ENCODE data around the gene DDX56.
A peak's percentile ranks its signal among the peaks of the same experiment; 100 is the strongest.
"Not testable (repeated sequence)": the region's sequence is repeated elsewhere in the genome, so short reads cannot be mapped to it uniquely, and the experiment has no call there.

DDX56 gene

DNA sequence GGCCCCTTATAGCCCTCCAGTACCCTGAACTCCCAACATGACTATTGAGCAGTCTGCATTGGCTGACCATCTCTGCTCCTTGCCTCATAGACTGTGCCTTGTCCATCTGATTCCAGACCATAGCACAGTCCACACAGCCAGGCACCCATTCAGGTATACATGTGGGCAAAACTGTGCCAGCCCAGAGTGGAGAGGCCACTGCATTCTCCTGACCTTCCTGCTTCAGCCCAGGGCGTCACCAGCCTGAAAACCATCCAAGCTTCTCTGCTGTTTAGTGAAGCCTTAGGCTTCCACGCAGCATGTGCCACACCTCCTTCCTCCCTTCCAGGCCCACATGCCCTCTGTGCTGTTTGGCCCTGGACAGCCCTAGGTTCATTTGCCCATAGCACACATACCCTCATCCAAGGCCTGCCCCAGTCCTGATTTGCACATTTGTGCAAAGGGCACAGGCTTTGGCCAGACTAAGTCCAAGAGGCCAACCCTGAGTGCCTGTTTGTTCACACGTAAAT is 10.5 kb downstream of the DDX56 start:
- Histone ChIP-seq H2AK5ac (ENCODE audit: low read length) (no peak overlapping the region), H3K79me1 (ENCODE audit: low read length) (peaks cover 8% of the 10 kb centered on the region), H3K4me3 (ENCODE audit: low read length) (no peak overlapping the region), H2BK15ac (replicated peaks; ENCODE audit: low read depth) (no peak overlapping the region), H3K4me2 (ENCODE audit: low read length) (no peak overlapping the region), H4K5ac (ENCODE audit: low read length) (no peak overlapping the region), H3K9ac (ENCODE audit: low read length) (no peak overlapping the region), H3K23ac (ENCODE audit: low read length) (no peak overlapping the region), H3K27me3 (ENCODE audit: insufficient read depth, low read length, poor library complexity) (no peaks in the 10 kb centered on the region), H3K56ac (ENCODE audit: low read length) (no peak overlapping the region), H3K27ac (ENCODE audit: low read depth, low read length) (no peak overlapping the region), H3K4ac (ENCODE audit: low read depth, low read length) (no peak overlapping the region), H2BK5ac (ENCODE audit: low read length) (no peak overlapping the region), H2BK120ac (ENCODE audit: low read depth, low read length) (no peak overlapping the region), H3K36me3 (ENCODE audit: control insufficient read depth, insufficient read depth, low read length) (peaks cover 21% of the 10 kb centered on the region), H4K8ac (ENCODE audit: low read depth, low read length) (no peak overlapping the region), H3K18ac (ENCODE audit: low read length) (no peak overlapping the region), H3K4me1 (ENCODE audit: control insufficient read depth, low read depth, low read length) (no peaks in the 10 kb centered on the region), H3K79me2 (ENCODE audit: control insufficient read depth, insufficient read depth, low read length) (no peaks in the 10 kb centered on the region)
- no CpG with 5 or more reads among the region's 3 CpGs for WGBS (ENCODE audit: extremely low coverage, insufficient coverage, low lambda C conversion rate)
- no peak for DNase-seq

GRCh38 chr7:44562622-44562962 is 11.1 kb downstream of the DDX56 start:
- H3K4me3 ChIP-seq (ENCODE audit: low read length); H3K9ac ChIP-seq (ENCODE audit: low read length); H3K56ac ChIP-seq (ENCODE audit: low read length); H3K79me2 ChIP-seq (ENCODE audit: control insufficient read depth, insufficient read depth, low read length); H3K4me2 ChIP-seq (ENCODE audit: low read length); H3K23ac ChIP-seq (ENCODE audit: low read length); H4K5ac ChIP-seq (ENCODE audit: low read length); H2BK120ac ChIP-seq (ENCODE audit: low read depth, low read length); DNase-seq; H2AK5ac ChIP-seq (ENCODE audit: low read length); H2BK5ac ChIP-seq (ENCODE audit: low read length); H3K18ac ChIP-seq (ENCODE audit: low read length); H2BK15ac ChIP-seq (replicated peaks; ENCODE audit: low read depth); H3K27me3 ChIP-seq (ENCODE audit: insufficient read depth, low read length, poor library complexity); H3K4me1 ChIP-seq (ENCODE audit: control insufficient read depth, low read depth, low read length); H3K79me1 ChIP-seq (ENCODE audit: low read length); H3K4ac ChIP-seq (ENCODE audit: low read depth, low read length); H4K8ac ChIP-seq (ENCODE audit: low read depth, low read length); H3K27ac ChIP-seq (ENCODE audit: low read depth, low read length): not testable (repeated sequence)
- H3K36me3 ChIP-seq (ENCODE audit: control insufficient read depth, insufficient read depth, low read length): peaks cover 18% of the 10 kb centered on the region
- no CpG with 5 or more reads among the region's 8 CpGs for WGBS (ENCODE audit: extremely low coverage, insufficient coverage, low lambda C conversion rate)

DNA sequence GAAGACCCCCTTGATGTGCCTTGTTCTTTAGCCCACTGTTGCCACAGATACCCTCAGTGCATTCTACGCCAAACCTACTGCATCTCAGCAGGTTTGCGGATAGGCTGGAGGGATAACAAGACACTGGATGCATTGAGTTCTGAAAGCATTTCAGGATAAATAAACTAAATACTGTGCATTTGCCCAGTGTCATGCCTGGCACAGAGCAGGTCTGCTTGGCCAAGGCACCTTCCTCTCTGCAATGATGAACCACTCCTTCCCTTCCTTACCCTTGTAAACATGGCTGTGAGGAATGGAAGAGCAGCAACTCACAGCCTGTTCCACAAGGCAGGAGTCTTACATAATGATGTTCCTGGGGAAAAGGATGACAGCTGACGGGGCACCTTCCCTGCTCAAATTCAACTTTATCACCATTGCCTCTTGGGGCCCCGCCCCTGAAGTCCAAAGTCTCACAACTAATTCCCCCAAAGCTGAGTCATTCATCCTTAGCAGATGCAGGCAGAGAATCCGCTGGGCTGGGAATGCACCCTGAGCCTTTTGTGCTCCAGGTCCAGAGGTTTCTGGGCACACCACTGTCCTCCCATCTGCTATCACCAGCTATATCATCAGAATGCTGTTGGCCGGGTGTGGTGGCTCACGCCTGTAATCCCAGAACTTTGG is 11.6 kb downstream of the DDX56 start:
- no peak overlapping the region for H3K56ac ChIP-seq (ENCODE audit: low read length)
- no peaks in the 10 kb centered on the region for H3K79me2 ChIP-seq (ENCODE audit: control insufficient read depth, insufficient read depth, low read length)
- no peak overlapping the region for H2BK5ac ChIP-seq (ENCODE audit: low read length)
- no peak overlapping the region for H3K9ac ChIP-seq (ENCODE audit: low read length)
- H2AK5ac ChIP-seq (ENCODE audit: low read length): no peak overlapping the region
- H4K8ac ChIP-seq (ENCODE audit: low read depth, low read length): no peak overlapping the region
- no peaks in the 10 kb centered on the region for H3K27me3 ChIP-seq (ENCODE audit: insufficient read depth, low read length, poor library complexity)
- H2BK15ac ChIP-seq (replicated peaks; ENCODE audit: low read depth): no peak overlapping the region
- no peak overlapping the region for H3K27ac ChIP-seq (ENCODE audit: low read depth, low read length)
- no peak overlapping the region for H3K23ac ChIP-seq (ENCODE audit: low read length)
- H3K4me2 ChIP-seq (ENCODE audit: low read length): no peak overlapping the region
- no peak overlapping the region for H2BK120ac ChIP-seq (ENCODE audit: low read depth, low read length)
- no peak overlapping the region for H3K18ac ChIP-seq (ENCODE audit: low read length)
- peak; percentile 62 for DNase-seq
- no CpG with 5 or more reads among the region's 7 CpGs for WGBS (ENCODE audit: extremely low coverage, insufficient coverage, low lambda C conversion rate)
- H3K4me1 ChIP-seq (ENCODE audit: control insufficient read depth, low read depth, low read length): no peaks in the 10 kb centered on the region
- H3K4me3 ChIP-seq (ENCODE audit: low read length): no peak overlapping the region
- peaks cover 15% of the 10 kb centered on the region for H3K36me3 ChIP-seq (ENCODE audit: control insufficient read depth, insufficient read depth, low read length)
- H3K79me1 ChIP-seq (ENCODE audit: low read length): peaks cover 8% of the 10 kb centered on the region
- H3K4ac ChIP-seq (ENCODE audit: low read depth, low read length): no peak overlapping the region
- H4K5ac ChIP-seq (ENCODE audit: low read length): no peak overlapping the region

GRCh38 chr7:44561481-44561880 is 12.2 kb downstream of the DDX56 start:
- no peak overlapping the region for H3K4me3 ChIP-seq (ENCODE audit: low read length)
- H3K23ac ChIP-seq (ENCODE audit: low read length): no peak overlapping the region
- no peak overlapping the region for H2BK15ac ChIP-seq (replicated peaks; ENCODE audit: low read depth)
- no peaks in the 10 kb centered on the region for H3K27me3 ChIP-seq (ENCODE audit: insufficient read depth, low read length, poor library complexity)
- DNase-seq: no peak
- H3K79me2 ChIP-seq (ENCODE audit: control insufficient read depth, insufficient read depth, low read length): no peaks in the 10 kb centered on the region
- no peak overlapping the region for H3K4ac ChIP-seq (ENCODE audit: low read depth, low read length)
- H3K56ac ChIP-seq (ENCODE audit: low read length): no peak overlapping the region
- no peak overlapping the region for H3K18ac ChIP-seq (ENCODE audit: low read length)
- H4K8ac ChIP-seq (ENCODE audit: low read depth, low read length): no peak overlapping the region
- H3K36me3 ChIP-seq (ENCODE audit: control insufficient read depth, insufficient read depth, low read length): peaks cover 15% of the 10 kb centered on the region
- WGBS (ENCODE audit: extremely low coverage, insufficient coverage, low lambda C conversion rate): no CpG with 5 or more reads among the region's 6 CpGs
- H3K9ac ChIP-seq (ENCODE audit: low read length): no peak overlapping the region
- no peak overlapping the region for H2AK5ac ChIP-seq (ENCODE audit: low read length)
- H2BK5ac ChIP-seq (ENCODE audit: low read length): no peak overlapping the region
- H4K5ac ChIP-seq (ENCODE audit: low read length): no peak overlapping the region
- no peak overlapping the region for H3K27ac ChIP-seq (ENCODE audit: low read depth, low read length)
- H3K4me1 ChIP-seq (ENCODE audit: control insufficient read depth, low read depth, low read length): no peaks in the 10 kb centered on the region
- no peak overlapping the region for H3K4me2 ChIP-seq (ENCODE audit: low read length)
- no peak overlapping the region for H2BK120ac ChIP-seq (ENCODE audit: low read depth, low read length)
- peaks cover 8% of the 10 kb centered on the region for H3K79me1 ChIP-seq (ENCODE audit: low read length)

- no peak overlapping the region for H3K27ac ChIP-seq (ENCODE audit: low read depth, low read length)
- no peak overlapping the region for H3K18ac ChIP-seq (ENCODE audit: low read length)
- no peak overlapping the region for H3K9ac ChIP-seq (ENCODE audit: low read length)
Observed at GRCh38 chr7:44559485-44559884, 14.2 kb downstream of the DDX56 start.

DNA sequence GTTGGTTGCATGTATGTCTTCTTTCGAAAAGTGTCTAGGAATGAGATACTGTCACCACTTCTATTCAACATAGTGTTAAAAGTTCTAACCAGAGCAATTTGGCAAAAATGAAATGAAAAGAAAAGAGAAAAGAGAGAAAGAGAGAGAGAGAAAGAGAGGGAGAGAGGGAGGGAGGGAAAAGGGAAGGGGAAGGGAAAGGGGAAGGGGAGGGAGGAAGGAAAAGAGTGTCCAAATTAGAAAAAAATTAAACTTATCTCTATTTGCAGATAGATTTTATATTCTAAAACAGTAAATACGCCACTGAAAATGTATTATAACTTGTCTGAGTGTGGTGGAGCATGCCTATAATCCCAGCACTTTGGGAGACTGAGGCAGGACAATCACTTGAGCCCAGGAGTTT is 16.2 kb downstream of the DDX56 start:
- H4K5ac ChIP-seq (ENCODE audit: low read length): no peak overlapping the region
- H3K56ac ChIP-seq (ENCODE audit: low read length): no peak overlapping the region
- H3K4me1 ChIP-seq (ENCODE audit: control insufficient read depth, low read depth, low read length): no peaks in the 10 kb centered on the region
- no peak overlapping the region for H2BK120ac ChIP-seq (ENCODE audit: low read depth, low read length)
- no peak overlapping the region for H3K18ac ChIP-seq (ENCODE audit: low read length)
- H3K79me2 ChIP-seq (ENCODE audit: control insufficient read depth, insufficient read depth, low read length): no peaks in the 10 kb centered on the region
- H3K36me3 ChIP-seq (ENCODE audit: control insufficient read depth, insufficient read depth, low read length): no peaks in the 10 kb centered on the region
- no peak overlapping the region for H3K4me2 ChIP-seq (ENCODE audit: low read length)
- H4K8ac ChIP-seq (ENCODE audit: low read depth, low read length): no peak overlapping the region
- no peak for DNase-seq
- no peak overlapping the region for H3K27ac ChIP-seq (ENCODE audit: low read depth, low read length)
- H3K9ac ChIP-seq (ENCODE audit: low read length): no peak overlapping the region
- H3K27me3 ChIP-seq (ENCODE audit: insufficient read depth, low read length, poor library complexity): no peaks in the 10 kb centered on the region
- no peak overlapping the region for H2BK5ac ChIP-seq (ENCODE audit: low read length)
- H3K4me3 ChIP-seq (ENCODE audit: low read length): no peak overlapping the region
- no peaks in the 10 kb centered on the region for H3K79me1 ChIP-seq (ENCODE audit: low read length)
- no CpG with 5 or more reads among the region's 2 CpGs for WGBS (ENCODE audit: extremely low coverage, insufficient coverage, low lambda C conversion rate)
- H2BK15ac ChIP-seq (replicated peaks; ENCODE audit: low read depth): no peak overlapping the region
- no peak overlapping the region for H3K23ac ChIP-seq (ENCODE audit: low read length)
- no peak overlapping the region for H2AK5ac ChIP-seq (ENCODE audit: low read length)
- no peak overlapping the region for H3K4ac ChIP-seq (ENCODE audit: low read depth, low read length)

More at GRCh38 chr7:44559485-44559884, 14.2 kb downstream of the DDX56 start:
- Histone ChIP-seq H3K56ac (ENCODE audit: low read length) (no peak overlapping the region), H3K27me3 (ENCODE audit: insufficient read depth, low read length, poor library complexity) (no peaks in the 10 kb centered on the region), H2AK5ac (ENCODE audit: low read length) (no peak overlapping the region), H3K79me1 (ENCODE audit: low read length) (peaks cover 1% of the 10 kb centered on the region), H3K4me3 (ENCODE audit: low read length) (no peak overlapping the region), H2BK5ac (ENCODE audit: low read length) (no peak overlapping the region), H4K8ac (ENCODE audit: low read depth, low read length) (no peak overlapping the region), H3K4me2 (ENCODE audit: low read length) (no peak overlapping the region), H3K23ac (ENCODE audit: low read length) (no peak overlapping the region), H3K79me2 (ENCODE audit: control insufficient read depth, insufficient read depth, low read length) (no peaks in the 10 kb centered on the region), H3K4ac (ENCODE audit: low read depth, low read length) (no peak overlapping the region), H4K5ac (ENCODE audit: low read length) (no peak overlapping the region), H2BK15ac (replicated peaks; ENCODE audit: low read depth) (no peak overlapping the region), H2BK120ac (ENCODE audit: low read depth, low read length) (no peak overlapping the region), H3K36me3 (ENCODE audit: control insufficient read depth, insufficient read depth, low read length) (peaks cover 4% of the 10 kb centered on the region), H3K4me1 (ENCODE audit: control insufficient read depth, low read depth, low read length) (no peaks in the 10 kb centered on the region)
- WGBS (ENCODE audit: extremely low coverage, insufficient coverage, low lambda C conversion rate): no CpG with 5 or more reads among the region's 4 CpGs
- no peak for DNase-seq

Measured in mesendoderm (in vitro differentiated cells).